ENCODE data around the gene TYSND1.

DNA sequence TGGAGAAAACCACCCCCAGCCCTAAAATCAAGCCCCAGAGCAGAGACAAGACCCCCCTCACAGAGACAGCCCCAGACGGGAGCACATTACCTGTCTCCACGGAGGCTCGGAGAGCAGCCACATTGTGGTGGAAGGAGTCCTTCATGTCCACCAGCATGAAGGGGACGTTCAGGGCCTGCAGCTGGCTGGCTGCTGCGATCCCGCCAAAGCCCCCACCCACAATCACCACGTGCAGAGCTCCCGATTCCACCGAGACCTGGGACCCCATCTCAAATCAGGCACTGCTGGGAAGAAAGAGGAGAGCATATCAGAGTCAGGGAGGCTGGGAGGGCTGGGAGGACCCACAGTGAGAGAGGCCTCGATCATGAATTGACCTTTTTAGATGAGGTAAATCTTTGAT, 22.7 kb downstream of the TYSND1 start:
- TF ChIP-seq POLR2AphosphoS5 (IDR thresholded peaks at IDR 0.05; ENCODE audit: low read depth, low read length) (no peak), TAF1 (IDR thresholded peaks at IDR 0.05; ENCODE audit: borderline replicate concordance, insufficient read depth, low read length) (no peak)
- TF ChIP-seq, protein P1, sequence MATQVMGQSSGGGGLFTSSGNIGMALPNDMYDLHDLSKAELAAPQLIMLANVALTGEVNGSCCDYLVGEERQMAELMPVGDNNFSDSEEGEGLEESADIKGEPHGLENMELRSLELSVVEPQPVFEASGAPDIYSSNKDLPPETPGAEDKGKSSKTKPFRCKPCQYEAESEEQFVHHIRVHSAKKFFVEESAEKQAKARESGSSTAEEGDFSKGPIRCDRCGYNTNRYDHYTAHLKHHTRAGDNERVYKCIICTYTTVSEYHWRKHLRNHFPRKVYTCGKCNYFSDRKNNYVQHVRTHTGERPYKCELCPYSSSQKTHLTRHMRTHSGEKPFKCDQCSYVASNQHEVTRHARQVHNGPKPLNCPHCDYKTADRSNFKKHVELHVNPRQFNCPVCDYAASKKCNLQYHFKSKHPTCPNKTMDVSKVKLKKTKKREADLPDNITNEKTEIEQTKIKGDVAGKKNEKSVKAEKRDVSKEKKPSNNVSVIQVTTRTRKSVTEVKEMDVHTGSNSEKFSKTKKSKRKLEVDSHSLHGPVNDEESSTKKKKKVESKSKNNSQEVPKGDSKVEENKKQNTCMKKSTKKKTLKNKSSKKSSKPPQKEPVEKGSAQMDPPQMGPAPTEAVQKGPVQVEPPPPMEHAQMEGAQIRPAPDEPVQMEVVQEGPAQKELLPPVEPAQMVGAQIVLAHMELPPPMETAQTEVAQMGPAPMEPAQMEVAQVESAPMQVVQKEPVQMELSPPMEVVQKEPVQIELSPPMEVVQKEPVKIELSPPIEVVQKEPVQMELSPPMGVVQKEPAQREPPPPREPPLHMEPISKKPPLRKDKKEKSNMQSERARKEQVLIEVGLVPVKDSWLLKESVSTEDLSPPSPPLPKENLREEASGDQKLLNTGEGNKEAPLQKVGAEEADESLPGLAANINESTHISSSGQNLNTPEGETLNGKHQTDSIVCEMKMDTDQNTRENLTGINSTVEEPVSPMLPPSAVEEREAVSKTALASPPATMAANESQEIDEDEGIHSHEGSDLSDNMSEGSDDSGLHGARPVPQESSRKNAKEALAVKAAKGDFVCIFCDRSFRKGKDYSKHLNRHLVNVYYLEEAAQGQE (IDR thresholded peaks at IDR 0.05; ENCODE audit: insufficient read depth in 1 of 2, low read depth in 2 of 2, low read length in 2 of 2) = no peak
